HG03432 (cell line): Measurements from ENCODE around the gene SERPINE1.

Experiments
- ATAC-seq: cut with Tn5 transposase; IDR thresholded peaks from one replicate; pipeline ENCODE4 v1.9.1; 2021; ENCODE audit warnings: mild to moderate bottlenecking, moderate library complexity; ENCODE audit not compliant: unreplicated experiment

The SERPINE1 gene

GRCh38 chr7:101185258-101185839 lies 58.4 kb downstream of the SERPINE1 start:
- no peak for ATAC-seq

- no peak for ATAC-seq
Observed at GRCh38 chr7:101186194-101186593, 59.3 kb downstream of the SERPINE1 start.

GRCh38 chr7:101186844-101187428 lies 60.0 kb downstream of the SERPINE1 start:
- no peak for ATAC-seq
